Measurements from ENCODE around the gene CFAP46.

DNA sequence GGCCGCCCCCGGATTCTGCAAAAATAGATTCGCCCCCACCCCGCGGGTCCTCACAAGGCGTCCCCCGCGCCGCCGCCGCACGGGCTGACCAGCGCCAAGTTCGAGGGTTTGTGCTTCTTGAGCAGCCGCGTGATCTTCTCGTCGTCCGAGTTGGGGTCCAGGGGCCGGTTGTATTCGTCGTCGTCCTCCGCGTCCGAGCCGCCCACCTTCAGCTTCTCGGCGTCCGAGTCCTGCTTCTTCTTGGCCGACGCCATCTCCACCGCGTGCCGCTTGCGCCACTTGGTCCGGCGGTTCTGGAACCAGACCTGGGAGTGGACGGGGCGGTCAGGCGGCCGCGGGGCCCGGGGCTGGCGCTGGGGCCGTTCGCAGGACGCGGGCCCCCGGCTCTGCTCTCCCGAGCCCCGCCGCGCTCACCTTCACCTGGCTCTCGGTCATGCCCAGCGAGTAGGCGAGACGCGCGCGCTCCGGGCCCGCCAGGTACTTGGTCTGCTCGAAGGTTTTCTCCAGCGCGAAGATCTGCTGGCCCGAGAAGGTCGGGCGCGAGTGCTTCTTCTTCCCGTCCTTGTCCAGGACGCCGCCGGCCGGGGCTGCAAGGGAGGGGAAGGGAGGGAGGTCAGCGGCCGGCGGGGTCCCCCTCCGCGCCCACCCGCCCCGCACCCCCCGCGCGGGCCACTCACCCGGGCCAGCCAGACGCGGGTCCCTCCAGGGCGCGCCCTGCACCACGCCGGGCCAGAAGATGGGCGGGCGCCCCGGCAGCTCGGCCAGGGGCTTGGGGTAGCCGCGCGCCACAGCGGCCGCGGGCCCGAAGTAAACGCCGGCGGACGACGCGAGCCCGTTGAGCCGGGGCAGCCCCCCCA lies 157.3 kb downstream of the CFAP46 start:
- TF ChIP-seq, protein P1, sequence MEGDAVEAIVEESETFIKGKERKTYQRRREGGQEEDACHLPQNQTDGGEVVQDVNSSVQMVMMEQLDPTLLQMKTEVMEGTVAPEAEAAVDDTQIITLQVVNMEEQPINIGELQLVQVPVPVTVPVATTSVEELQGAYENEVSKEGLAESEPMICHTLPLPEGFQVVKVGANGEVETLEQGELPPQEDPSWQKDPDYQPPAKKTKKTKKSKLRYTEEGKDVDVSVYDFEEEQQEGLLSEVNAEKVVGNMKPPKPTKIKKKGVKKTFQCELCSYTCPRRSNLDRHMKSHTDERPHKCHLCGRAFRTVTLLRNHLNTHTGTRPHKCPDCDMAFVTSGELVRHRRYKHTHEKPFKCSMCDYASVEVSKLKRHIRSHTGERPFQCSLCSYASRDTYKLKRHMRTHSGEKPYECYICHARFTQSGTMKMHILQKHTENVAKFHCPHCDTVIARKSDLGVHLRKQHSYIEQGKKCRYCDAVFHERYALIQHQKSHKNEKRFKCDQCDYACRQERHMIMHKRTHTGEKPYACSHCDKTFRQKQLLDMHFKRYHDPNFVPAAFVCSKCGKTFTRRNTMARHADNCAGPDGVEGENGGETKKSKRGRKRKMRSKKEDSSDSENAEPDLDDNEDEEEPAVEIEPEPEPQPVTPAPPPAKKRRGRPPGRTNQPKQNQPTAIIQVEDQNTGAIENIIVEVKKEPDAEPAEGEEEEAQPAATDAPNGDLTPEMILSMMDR (IDR thresholded peaks at IDR 0.05), result no peak
- TF ChIP-seq POLR2A (IDR thresholded peaks at IDR 0.05), result no peak

Measured in lower leg skin (tissue), 3 donors.